IPS-18c (cell line): ENCODE measurements around the gene COLGALT1.

Source experiments
- H3K4me3 ChIP-seq: 2 replicates; pipeline ENCODE4 v1.7.0; 2013; ENCODE audit warnings: low read depth, mild to moderate bottlenecking, low read length, moderate library complexity; ENCODE audit not compliant: insufficient read depth
- H3K9me3 ChIP-seq: one replicate; pipeline ENCODE4 v1.6.1; 2013; ENCODE audit warnings: mild to moderate bottlenecking, low read length, moderate library complexity; ENCODE audit not compliant: control insufficient read depth, insufficient read depth

The COLGALT1 gene

DNA sequence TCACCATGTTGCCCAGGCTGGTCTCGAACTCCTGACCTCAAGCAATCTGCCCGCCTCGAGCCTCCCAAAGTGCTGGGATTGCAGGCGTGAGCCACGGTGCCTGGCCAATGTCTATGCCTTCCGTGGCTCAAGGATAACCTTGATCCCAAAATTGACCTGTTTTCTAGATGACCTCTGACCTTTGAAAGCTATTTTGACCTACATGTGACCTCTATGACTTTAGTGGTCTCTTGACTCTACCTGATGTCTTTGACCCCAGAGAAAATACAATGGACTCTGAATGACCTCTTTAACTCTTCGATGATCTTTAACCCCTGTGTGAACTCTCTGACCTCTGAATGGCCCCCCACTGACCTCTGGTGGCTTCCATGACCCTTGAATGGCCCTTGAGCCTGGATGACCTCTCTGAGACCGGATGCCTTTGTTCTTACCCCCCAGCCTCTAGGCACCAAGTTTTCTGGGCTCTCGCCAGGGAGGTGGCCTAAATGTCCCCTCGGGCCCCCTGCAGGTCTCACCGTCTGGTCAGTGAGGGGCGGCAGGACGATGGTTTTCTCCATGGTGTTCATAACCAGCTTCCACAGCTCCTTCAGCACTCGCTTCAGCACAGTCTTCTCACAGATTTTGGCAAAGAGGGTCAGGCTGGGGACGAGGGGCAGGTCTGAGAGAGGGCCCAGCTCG is 69.0 kb downstream of the COLGALT1 start:
- Histone ChIP-seq H3K9me3 (no peaks in the 10 kb centered on the region), H3K4me3 (no peak overlapping the region)

DNA sequence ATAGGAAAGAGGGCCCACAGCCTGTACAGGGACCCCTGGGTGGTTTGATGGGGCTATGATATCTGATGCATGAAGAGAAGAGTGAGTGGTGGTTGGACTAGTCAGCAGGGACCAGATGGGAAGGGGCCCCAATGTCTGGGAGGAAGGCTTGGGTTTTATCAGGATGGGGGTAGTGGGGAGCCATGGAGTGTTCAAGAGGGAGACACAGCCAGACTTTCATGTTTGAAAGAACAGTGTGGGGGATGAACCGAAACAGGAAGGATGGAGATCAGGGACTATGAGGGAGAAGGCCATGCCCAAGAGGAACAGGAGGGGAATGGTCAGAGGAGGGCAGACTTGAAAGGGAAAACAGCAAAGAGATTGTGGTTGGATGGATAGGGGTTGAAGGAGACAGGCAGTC is 69.6 kb downstream of the COLGALT1 start:
- H3K9me3 ChIP-seq = no peaks in the 10 kb centered on the region
- H3K4me3 ChIP-seq = no peak overlapping the region

DNA sequence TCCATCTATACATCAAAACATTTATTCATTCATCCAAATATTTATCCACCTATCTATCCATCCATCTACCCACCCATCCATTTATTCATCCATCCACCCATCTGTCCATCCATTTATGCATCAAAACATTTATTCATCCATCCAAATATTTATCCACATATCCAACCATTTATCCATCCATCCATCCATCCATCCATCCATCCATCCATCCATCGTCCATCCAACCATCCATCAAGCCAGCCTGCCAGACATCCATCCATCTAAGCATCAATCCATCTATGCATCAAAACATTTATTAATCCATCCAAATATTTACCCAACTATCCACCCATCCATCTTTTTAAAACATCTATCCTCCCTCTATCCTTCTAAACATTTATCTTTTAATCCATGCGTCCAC is 70.5 kb downstream of the COLGALT1 start:
- Histone ChIP-seq H3K4me3 (no peak overlapping the region), H3K9me3 (no peaks in the 10 kb centered on the region)

DNA sequence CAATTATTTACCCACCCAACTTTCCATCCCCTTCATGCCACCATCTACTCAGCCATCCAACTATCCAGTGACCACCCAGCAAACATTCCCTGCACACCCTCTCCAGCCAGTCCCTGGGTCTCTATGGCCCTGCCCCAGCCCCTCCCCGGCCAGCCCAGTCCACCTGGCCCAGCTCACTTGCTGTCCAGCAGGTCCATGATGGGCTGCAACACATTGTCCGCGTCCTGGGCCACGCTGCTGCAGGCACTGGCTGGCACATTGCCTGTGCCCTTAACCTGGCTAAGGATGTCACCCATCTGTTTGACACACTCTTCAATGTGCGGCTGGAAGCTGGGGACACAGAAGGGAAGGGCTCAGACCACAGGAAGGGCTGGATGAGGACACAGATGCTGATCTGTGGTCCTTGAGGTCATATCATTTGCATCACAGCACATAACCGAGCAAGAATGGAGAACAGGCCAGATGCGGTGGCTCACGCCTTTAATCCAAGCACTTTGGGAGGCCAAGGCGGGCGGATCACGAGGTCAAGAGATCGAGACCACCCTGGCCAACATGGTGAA is 71.1 kb downstream of the COLGALT1 start:
- Histone ChIP-seq H3K4me3 (no peak overlapping the region), H3K9me3 (no peaks in the 10 kb centered on the region)

DNA sequence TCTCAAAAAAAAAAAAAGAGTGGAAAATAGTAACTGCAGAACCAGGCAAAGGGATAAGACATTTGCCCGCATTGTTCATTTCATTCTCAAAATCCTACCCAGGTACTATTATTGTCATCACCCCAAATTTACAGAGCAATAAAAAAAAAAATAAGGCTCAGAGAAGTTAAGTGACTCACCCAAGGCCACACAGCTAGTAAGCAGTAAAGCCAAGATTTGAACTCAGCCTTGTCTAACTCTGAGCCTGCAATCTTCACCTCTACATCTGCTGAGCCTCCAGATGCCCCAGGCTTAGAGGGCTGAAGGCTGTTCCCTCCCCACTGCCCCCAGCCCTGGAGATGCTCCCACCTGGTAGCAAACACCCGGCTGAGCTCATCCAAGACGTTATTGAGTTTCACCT is 71.7 kb downstream of the COLGALT1 start:
- Histone ChIP-seq H3K4me3 (no peak overlapping the region), H3K9me3 (no peaks in the 10 kb centered on the region)

DNA sequence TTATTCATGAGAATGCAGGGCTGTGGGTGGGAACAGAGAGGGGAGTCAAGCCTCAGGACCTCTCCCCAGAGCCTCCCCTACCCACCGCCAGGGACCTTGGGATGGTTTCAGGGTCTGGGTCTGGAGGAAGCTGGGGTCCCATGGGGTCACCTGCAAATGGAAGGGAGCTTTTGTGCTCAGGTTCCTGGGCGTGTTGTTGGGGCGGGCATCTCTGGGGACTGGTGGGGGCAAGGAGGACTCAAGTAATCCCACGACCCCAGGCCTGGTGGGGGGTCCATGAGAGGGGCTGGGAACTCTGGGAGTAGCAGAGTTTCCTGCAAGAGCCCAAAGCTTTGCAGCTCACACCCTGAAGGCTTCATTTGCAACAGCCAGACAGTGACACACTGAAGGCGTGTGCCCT is 72.5 kb downstream of the COLGALT1 start:
- Histone ChIP-seq H3K4me3 (no peak overlapping the region), H3K9me3 (no peaks in the 10 kb centered on the region)

DNA sequence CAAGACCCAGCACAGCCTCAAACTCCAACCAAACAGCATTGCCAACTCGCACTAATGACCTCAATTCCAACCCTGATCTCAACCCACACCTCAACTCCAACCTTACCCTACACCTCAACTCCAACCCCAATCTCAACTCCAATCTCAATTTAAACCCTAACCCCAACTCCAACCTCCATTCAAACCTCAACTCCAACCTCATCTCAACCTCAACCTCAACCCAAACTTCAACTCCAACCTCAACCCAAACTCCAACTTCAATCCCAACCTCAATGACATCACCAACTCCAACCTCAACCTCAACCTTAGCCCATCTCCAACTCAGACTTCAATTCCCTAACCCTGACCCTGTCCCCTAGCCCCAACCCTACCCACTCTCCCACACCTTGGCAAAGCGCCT is 74.3 kb downstream of the COLGALT1 start:
- no peaks in the 10 kb centered on the region for H3K9me3 ChIP-seq
- no peak overlapping the region for H3K4me3 ChIP-seq

DNA sequence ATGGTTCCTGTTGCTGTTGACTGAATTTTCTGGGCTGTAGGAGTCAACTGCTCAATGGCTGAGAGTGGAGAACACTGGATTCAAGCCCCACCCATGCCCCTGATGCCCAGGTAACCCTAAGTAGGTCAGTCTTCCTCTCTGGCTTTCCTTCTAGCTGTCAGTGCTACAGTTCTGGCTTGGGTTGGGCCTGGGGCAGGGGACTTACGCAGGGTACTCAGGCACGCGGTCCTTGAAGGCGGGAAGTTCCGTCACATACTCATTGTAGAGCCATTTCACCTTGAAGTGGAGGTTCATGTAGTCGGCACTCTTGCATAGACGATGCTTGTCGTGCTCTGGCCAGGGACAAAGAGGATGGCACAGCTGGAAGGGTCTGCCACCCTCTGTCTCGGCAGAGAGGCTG is 77.1 kb downstream of the COLGALT1 start:
- no peaks in the 10 kb centered on the region for H3K9me3 ChIP-seq

More for the DNA sequence above, 77.1 kb downstream of the COLGALT1 start:
- no peak overlapping the region for H3K4me3 ChIP-seq
